ENCODE results near the gene LRCH3. TPM values are rescaled to one million over a fixed set of nuclear protein-coding genes. Genes with fewer than 3 reads are reported as not detected.

LRCH3 gene
- total RNA-seq, result 27.0 and 47.8 TPM in 2 replicates

DNA sequence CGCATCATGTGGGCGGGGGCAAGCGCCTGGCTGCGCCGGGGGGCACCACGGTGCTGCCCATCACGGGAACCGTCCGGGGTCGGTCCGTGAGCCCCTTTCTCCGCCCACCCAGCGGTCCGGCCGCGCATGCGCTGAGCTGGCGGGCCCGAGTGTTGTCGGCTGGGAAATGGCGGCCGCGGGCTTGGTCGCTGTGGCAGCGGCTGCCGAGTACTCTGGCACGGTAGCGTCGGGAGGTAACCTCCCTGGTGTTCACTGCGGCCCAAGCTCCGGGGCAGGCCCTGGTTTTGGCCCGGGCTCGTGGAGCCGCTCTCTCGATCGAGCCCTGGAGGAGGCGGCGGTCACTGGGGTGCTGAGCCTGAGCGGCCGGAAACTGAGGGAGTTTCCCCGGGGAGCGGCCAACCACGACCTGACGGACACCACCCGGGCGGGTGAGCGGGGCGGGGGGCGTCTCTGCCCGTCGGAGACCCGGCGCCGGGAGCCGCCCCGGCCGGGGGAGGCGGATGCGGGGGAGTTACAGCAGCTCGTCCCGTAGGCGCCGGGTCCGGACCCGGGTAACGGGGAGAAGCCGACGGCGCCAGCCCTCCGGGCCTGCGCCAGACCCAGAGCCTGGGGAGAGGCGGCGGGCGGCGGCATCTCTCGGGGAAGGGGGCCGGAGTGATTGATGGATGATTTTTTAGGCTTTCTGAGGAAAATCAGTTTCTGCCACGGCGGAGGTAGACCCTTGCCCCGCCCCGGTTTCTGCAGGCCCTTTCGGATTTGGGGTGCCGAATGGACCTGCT, at the start of gene LRCH3:
Gene LRCH3, plus strand, starts transcription at position 142 of the 779 bp plus-strand sequence. Its CDS starts 25 bp downstream, at position 167.
- DNase-seq (ENCODE audit: extremely low read depth, low read depth, low spot score), result no peak

DNA sequence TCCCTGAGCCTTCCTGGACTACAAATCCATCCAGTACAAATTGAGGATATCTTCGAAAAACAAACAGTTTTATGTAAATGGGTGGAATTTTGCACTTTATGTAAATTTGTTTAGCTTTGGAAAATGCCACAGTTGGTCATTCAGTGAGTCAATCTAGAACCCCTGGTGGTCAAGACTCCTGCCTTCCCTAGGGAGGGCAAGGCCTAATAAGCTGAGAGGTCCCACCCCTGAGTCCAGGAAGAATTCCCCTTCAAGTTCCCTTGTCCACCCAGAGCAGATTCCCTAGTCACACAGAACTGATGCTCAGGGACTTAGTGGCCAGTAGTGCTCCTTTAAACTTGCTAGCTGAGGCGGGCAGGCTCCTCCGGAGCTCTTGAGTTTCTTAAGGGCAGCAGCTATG, 48.3 kb upstream of the LRCH3 start:
- no peak for DNase-seq (ENCODE audit: extremely low read depth, low read depth, low spot score)

DNA sequence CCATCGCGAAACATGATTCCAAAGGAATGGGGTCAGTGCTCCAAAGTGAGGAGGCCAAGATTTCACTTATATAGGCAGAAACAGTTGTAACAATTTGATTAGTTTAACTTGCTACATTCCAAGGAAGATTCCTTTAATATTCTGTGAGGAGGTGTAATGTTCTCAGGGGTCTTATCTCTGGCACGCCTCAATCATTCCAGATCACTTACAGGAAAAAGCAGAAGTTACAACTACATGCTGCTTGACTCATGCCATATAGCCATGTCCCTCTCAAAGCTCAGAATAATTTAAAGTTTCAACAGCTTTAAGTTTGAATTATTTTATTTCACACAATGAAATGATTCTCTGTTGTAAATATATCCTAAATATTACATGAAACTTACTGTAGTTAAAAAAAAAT, 44.8 kb upstream of the LRCH3 start:
- no peak for DNase-seq (ENCODE audit: extremely low read depth, low read depth, low spot score)

DNA sequence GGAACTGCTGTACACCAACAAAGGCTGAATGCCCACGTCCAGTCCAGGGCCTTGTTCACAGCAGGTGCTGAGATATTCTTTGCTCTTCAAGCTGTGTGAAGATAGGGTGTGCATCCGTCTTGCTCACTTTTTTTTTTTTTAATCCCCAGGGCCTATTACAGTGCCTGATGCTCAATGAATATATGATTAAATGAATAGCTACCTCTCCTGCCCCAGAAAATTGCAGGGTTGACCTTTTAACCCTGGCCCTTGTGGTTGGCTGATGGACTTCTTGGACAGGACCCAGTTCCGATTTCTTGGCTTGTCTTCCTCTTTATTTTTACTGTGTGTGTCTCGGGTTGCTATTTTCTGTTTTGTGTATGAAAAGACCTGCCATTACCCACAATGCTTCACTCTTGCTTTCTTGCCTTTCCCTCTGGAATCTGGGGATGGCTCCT, 44.2 kb upstream of the LRCH3 start:
- DNase-seq (ENCODE audit: extremely low read depth, low read depth, low spot score), result no peak

DNA sequence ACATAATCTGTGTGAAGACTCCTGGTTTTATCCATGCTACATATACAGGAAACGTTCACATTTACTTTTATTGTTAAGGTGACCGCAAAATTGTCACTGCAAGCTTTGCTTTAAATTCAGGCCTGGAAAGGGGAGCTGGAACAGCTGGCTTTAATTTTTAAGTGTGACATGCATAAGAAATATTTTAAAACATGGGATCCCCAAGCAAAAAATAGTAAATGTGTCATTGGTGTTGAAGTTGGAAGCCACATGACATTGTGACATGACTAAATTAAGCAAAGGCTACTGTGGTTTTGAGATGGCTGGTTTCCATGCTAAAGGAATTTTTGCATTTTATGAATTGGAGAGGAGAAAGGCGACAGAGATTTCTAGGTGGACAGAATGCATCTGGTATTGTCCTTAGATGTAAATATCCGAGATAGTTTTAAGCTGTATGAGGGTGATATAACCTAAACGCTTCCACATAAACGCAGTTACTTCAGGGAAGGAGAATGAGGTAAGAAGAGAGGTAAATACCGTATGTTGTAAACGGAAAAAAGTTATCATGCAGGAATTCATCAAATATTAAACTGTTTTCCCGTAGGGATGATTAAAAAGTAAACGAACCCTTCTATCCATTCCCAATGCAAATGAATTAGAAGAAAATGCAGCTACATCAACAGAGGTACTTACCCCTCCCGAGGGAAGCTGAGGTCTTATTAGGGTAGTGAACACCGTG, 42.3 kb upstream of the LRCH3 start:
- no peak for DNase-seq (ENCODE audit: extremely low read depth, low read depth, low spot score)

DNA sequence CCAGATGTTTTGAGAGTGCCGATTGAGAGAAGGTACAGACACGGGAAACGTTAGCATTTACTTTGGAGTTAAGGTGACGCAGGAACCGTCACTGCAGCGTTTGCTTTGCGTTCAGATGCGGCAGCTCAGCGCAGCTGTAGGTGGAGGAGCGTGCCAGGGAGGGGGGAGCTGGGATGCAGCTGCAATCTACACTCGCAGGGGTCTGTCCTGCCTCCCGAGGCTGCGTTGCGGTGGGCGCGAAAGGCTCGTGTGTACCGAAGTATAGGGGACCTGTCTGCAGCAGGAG, 41.8 kb upstream of the LRCH3 start:
- DNase-seq (ENCODE audit: extremely low read depth, low read depth, low spot score), result no peak

DNA sequence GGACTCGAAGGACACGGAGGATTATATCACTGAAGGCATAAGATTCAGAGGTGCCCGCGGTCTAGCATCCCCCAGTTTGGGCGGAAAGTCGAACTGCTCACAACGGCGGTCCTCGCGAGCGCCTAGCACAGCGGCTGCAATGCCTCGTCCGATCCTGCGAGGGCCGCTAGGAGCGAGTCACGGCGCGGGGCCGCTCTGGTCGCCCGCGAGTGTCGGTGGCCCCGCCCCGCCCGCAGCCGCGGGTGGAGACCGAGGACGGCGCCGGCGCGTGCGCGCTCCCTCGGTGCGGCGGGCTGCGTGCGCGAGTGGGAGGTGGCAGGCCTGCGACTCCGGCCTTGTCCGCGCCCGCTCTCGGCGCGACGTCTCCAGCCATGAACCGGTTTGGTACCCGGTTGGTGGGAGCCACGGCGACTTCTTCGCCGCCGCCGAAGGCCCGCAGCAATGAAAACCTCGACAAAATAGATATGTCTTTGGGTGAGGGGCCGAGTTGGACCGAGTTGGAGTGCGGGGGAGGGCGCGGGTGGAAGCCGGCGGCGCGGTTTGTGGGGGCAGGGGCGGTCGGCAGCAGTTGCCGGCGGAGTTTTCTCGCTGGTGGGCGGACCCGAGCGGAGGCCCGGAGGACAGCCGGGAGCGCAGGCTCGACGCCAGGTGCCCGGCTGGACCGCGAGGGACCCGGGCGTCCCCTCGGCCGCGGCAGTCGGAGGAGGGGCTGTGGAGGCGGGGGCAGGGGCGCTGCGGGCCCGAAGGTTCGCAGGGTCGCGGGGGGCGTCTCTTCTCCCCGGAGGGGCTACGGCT, 41.3 kb upstream of the LRCH3 start, which contains the start of gene FYTTD1:
Gene FYTTD1, plus strand, starts transcription at position 283 of the 795 bp plus-strand sequence. Its CDS starts 89 bp downstream, at position 372.
- no peak for DNase-seq (ENCODE audit: extremely low read depth, low read depth, low spot score)

DNA sequence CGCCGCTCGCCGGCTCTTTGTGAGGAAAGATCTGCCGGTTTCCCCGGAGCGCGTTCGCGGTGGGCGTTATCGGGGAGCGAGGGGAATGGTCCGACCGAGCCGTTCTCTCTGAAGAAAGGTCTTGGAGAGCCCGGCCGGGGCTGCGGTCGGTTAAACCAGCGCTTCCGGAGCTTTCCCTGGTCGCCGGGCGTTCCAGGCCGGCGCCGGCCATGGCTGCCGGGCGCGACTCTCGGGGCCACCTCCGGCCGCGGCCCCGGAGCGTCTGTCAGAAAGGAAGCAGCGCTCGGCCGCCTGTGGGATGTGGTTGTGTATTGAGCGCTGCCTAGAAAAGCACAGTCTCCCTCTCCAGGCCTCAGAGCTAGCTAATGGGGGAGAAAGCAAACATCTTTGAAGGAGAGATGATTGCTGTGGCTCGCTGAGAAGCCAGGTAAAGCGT, 40.6 kb upstream of the LRCH3 start:
- DNase-seq (ENCODE audit: extremely low read depth, low read depth, low spot score), result no peak

DNA sequence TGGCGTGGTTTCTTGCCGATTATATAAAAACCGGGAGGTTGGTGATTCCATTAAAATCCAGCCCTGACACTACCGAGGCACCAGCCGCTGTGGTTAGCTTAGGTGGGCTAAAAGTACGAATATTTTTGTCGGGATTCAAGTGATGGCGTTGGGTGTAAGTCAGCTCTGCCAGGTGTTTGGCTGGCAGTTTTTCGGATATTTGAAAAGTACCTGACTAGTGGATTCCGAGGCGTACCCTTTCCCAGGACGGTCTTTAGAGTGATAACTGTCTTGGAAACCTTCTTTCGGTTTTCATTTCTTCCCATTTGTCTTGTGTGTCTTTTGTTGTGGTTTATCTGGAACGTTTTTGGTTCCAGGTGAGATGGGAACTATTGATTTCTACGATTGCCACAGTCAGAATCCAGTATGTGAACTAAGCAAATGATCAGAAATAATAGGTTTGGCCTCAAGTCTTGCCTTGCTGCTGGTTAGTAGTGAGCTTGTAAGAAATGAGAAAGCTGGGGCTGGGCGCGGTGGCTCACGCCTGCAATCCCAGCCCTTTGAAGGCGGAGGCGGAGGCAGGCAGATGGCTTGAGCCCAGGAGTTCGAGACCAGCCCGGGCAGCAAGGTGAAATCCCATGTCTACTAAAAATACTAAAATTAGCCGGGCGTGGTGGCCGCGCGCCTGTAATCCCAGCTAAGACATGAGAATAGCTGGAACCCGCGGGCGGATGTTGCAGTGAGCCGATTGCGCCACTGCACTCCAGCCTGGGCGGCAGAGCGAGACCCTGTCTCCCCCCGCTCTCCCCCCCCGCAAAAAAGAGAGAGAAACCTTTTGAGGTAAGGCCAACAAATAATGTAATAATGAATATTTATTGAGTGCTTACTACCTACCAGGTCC, 40.0 kb upstream of the LRCH3 start:
- no peak for DNase-seq (ENCODE audit: extremely low read depth, low read depth, low spot score)

DNA sequence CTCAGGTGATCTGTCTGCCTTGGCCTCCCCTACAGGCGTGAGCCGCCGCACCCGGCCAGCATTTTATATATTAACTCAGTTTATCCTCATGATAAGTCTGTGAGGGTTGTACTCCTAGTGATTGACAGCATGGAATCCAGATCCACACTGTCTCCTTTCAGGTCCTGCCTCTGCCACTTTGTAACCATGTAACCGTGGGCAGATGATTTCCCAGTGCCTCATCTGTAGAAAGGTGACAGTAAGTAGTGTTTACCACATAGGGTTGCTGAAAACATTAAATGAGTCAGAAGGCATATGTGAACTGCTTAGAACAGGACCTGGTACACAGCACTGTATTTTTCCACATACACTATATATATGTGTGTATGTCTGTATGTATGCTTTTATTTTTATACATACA, 38.9 kb upstream of the LRCH3 start:
- no peak for DNase-seq (ENCODE audit: extremely low read depth, low read depth, low spot score)

DNA sequence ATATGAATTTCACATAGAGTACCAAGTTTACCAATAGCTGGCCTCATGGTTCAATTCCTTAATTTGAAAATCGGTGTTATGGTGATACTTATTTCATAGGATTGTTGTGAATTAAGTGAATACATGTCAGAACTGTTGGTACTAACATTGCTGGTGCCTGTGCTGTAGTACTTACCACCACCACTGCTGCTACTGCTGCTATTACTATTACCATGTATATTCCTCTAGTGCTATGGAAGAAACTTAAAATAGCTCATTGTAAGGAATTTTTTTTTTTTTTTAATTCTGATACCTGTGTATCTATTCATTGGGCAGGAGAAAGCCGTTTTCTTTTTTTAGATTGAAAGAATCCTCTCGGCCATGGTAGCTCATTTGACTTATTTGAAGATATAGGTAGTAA, 37.8 kb upstream of the LRCH3 start:
- no peak for DNase-seq (ENCODE audit: extremely low read depth, low read depth, low spot score)

DNA sequence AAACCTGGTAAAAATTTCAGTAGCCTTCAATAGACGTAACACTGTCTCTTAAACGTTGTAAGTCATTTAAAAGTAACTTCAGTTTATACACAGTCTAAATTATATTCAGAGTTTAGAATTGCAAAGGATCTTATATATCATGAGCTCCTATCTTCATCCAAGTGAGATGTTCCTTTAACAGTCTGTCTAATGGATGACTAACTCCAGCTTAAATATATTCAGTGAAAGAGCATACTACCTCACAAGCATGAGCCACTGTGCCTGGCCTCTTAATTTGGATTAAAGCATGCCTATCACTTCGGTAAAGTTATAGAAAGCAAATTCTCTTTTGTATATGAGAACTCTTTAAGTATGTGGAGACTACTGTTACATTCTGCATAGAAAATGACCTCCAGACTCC, 34.4 kb upstream of the LRCH3 start:
- no peak for DNase-seq (ENCODE audit: extremely low read depth, low read depth, low spot score)

DNA sequence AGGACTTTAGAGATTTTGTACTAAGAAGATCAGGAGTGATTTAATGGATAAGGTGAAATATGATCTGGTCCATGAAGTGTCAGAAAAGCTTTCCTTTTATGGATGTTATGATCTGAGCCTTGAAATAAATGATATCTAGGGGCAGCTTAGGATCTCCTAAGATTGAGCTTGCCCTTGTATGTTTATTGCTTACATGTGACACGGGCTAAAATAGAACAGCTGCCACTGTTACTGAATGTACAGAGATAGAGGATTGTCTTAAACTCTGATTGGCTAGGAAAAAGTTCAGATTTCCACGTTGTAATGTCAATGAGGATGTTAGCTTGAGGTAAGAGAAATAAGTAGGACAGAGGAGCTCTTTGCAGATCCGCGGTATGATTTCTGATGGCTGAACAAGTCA, 32.5 kb upstream of the LRCH3 start:
- no peak for DNase-seq (ENCODE audit: extremely low read depth, low read depth, low spot score)

DNA sequence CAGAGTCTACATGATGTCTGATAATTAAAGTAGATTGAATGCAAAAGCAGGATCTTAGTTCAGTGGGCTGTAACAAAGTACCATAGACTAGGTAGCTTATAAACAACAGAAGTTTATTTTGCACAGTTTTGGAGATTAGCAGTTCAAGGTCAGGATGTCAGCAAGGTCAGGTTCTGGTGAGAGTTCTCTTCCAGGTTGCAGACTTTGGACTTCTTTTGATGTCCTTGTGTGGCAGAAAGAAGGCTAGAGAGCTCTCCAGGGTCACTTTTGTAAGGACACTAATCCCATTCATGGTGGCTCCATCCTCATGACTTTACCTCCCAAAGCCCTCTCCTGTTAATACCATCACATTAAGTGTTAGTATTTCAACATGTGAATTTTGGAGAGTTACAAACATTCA, 29.3 kb upstream of the LRCH3 start:
- DNase-seq (ENCODE audit: extremely low read depth, low read depth, low spot score), result no peak

DNA sequence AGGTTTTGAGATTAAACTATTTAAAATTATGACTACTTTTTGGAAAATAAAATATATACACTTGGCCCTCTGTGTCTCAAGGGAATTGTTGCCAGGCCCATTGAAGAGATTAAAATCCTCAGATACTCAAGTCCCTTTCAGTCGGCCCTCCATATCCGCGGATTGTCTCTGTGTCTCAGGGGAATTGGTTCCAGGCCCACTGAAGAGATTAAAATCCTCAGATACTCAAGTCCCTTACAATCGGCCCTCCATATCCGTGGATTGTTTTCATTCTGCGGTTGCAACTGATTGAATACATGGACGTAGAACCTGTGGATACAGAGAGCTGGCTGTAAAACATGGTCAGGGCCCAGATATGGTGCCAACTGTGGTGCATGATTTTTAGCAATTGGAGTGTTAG, 15.7 kb upstream of the LRCH3 start:
- DNase-seq (ENCODE audit: extremely low read depth, low read depth, low spot score), result no peak

DNA sequence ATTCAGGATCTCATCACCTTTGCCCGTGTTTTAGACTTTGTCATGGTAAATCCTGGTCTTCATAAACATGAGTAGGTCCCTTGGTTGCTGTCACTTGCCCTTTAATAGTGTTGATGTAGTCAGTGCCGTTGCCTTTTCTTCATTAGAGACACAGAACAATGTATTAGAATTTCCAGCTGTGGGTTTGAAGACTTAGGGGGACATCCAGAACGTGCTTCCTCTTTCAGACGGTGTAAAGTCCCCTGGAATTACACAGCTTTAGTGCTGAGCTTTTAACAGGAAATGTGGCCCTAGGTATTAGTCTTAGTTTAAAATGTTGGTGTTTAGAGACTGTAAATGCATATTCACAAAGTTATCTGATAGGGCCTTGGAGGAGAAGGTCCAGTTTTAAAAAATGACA, 8.8 kb upstream of the LRCH3 start:
- no peak for DNase-seq (ENCODE audit: extremely low read depth, low read depth, low spot score)

DNA sequence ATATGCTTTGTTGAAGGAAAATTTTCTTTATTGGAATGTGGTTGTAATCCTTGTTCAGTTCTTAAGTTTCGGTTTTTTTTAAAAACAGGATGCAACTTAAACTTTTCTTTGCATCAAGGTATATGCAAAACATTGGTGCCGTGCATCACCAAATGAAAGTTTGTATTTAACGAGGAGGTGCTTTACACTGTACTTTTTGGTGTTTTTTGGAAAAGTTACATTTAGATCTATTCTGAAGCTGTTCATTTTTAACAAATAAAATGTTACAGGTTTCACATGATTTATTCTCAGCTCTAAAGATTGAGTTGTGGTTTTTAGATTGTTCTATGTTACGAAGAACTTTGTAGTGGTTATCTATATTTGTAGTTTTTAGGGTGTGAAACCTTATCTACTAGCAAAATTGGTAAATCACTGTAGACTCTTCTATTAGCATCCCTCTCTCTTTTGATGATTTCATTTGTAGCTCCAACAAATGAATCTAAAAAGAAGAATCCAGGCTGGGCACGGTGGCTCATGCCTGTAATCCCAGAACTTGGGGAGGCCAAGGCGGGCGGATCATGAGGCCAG, 7.0 kb upstream of the LRCH3 start:
- no peak for DNase-seq (ENCODE audit: extremely low read depth, low read depth, low spot score)

DNA sequence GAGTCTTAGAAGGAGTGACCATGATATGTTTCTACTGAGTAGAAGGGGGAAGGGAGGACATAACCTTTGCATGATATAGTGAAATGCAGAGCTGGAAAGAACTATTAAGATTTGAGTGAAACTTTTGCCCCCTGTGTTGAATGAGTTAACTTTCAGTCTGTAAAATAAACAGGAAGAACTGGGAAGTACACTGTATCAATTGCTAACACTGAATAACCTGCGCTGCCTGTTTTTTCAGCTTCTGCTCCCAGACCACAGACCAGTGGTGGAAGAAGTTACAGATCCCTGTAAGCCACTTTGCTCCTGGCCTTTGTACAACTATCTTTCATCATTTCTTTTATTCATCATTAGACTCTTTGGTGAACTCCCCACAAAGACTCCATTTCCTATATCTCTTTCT, 3.6 kb upstream of the LRCH3 start:
- no peak for DNase-seq (ENCODE audit: extremely low read depth, low read depth, low spot score)

DNA sequence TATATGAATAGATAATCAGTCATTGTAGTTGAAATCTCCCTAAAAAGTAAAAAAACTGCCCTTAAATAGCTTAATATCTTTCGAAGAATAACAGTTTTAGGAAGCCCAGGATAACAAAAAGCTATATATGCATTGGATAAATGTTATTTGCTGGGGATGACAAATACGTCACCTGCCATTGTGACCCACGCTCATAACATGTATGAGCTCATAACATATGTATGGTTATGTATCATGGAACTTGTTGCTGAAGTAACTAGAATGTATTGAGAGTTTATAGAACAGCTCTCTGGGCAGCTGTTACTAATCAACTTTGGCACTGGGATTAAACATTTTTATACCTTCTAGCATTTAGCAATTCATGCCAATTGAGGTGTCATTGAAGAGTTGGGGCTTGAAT, 1.7 kb upstream of the LRCH3 start:
- DNase-seq (ENCODE audit: extremely low read depth, low read depth, low spot score), result no peak

DNA sequence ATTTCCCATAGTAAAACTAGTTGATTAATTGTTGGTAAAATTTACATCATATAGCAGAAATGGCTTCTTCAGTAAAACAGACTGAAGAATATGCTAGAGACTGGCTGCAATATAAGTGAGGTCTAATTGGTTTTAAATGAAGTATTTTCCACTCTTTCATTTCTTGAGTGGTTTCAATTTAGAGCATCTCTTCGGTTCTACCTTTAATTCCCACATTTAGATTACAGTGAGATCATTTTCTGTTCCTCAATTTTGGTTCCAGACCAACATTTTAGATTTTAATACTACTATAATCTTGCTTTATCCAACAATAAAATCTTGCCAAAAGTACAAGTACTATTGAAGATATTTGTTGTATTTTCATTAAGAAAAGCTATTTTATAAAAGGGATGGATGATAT, 1.0 kb upstream of the LRCH3 start:
- DNase-seq (ENCODE audit: extremely low read depth, low read depth, low spot score), result no peak
